Endometrial microvascular endothelial cells (primary cell): ENCODE results near the gene PGAM2. TPM values are rescaled to one million over a fixed set of nuclear protein-coding genes. Genes with fewer than 3 reads are reported as not detected.

Source experiments
- in situ Hi-C: cut with HindIII; loops from 2 replicates; pipeline ENCODE4 v1.10.0; 2017; ENCODE audit warnings: low sequenced_read_pairs, low pct_unique_long_range_greater_than_20kb; ENCODE audit errors: inconsistent ontology term
- total RNA-seq: library from RNA; depleted of rRNA; stranded (reverse); fragments of >200 nt; gene quantifications from one replicate; pipeline ENCODE4 v1.2.3, GENCODE V29; 2015; ENCODE audit errors: inconsistent ontology term

Gene PGAM2
- total RNA-seq, 1 donor from 2014 or later = not detected

DNA sequence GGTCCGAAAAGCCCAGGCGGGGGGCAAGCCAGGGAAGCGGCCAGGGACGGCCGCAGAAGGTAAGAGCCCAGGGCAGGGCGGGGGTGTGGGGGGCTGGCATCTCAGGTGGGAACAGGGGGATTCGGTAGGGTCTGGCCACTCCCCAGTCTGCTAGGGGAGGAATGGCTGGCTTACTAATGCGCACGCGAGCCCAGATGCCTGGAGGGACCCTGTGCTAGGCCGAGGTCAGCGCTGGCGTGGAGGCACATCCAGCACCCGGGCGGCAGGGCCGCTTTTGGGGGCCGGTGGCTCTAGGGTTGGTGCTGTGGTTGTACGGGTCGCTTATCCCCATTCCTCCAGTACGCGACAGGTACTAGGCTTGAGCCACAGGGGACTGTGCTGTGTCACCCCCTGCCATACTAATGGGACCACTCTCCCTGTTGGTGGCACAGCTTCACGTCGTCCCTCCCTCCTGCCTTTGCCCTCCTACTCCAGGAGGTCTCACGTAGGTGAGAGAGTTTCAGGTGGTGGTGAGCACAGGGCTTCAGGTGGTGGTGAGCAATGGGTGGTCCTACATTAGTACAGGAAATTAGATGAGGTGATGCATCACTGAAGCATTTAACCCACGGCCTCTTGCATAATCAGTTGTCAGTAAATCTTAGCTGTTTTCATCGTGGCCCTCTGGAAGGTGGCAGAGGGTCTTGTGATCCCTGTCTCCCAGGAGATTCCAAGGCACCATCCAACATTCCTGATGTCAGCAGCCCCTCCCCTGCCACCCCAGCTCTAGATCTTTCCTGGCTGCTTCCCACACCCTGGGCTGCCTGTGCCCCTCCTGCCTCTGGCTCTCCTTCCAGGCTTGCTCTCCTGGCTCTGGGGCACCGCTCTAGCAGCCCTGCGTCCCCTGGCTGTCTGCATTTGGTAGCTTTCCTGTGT lies 39.7 kb upstream of the PGAM2 start:
- in situ Hi-C loops = no loop called here

- in situ Hi-C loops = no loop called here
Observed at GRCh38 chr7:44103923-44104859, 38.8 kb upstream of the PGAM2 start, which contains the start of gene AEBP1. Gene AEBP1 (plus strand): TSS chr7:44104345. CDS start chr7:44104666, 321 bp downstream.

- in situ Hi-C loops = no loop called here
Observed at GRCh38 chr7:44103566-44103922, 38.2 kb upstream of the PGAM2 start.

DNA sequence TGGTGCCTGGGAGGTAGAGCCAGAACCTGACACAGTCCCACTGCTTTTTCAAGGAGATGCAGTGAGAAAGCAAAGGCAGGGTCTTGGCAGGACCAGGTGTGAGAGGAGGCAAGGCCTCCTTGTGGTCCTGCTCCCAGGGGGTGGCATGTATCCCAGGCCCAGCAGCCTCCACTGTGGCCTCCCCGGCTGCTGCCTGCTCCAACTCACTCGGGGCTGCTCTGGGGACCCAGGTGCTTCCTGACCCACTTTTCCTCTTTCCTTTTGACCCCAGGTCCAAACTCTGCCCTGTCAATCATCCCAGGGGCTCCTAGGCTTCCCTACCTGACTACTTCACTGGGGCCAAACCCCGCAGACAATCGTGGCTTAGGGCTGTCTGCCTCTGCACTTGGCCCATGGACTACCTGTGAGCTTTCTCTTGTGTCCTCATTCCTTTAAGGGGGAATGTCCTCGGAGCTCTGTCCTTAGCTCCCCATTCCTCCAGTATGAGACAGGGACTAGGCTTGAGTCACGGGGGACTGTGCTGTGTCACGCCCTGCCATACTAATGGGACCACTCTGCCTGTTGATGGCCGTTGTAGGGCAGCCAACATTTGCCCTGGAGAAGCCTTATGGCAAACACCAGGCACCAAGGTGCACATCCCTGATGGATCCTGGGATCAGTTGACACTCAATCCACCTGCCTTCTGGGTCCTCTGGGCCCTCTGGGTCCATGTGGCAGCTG lies 37.6 kb upstream of the PGAM2 start:
- in situ Hi-C loops = no loop called here

GRCh38 chr7:44101966-44102845 lies 36.8 kb upstream of the PGAM2 start:
- in situ Hi-C loops = no loop called here

- in situ Hi-C loops = no loop called here
Observed at GRCh38 chr7:44101303-44101965, 36.1 kb upstream of the PGAM2 start.

DNA sequence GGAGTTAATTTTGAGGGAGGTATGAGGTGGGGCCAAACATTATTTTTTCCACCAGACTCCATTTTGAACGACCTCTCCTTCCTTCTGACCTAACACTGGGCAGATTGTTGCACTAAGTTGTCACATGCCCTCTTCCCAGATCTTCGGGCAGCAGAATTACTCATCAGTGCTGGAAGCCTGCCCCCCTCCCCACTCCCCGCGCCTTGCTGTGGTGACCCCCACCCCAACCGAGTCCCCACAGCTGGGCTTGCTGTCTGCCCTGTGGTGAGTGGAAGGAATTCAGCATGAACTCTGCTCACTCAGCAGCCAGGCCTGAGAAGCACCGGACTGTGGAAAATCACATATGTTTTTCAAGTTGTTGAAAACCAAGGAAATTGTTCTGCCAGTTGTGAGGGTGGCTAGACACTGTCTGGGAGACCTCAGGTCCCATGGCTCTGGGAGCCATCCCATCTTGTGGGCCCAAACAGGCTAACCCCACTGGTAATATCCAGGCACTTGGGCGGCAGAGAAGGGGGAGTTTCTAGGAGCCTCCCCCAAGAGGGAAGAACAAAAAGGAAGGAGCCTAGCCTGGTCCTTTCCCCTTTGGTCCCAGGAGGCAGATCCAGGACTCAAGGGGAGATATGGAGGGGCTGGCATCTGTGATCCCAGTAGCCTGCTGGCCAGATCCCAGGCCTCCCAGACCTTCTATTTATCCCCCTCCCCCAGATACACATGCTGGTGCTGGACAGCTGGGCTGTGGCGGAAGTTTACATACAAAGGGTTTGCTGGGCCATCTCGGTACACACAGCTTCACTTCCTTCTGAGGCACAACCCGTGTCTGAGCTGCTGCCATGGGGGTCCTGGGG lies 35.3 kb upstream of the PGAM2 start:
- in situ Hi-C loops = no loop called here

GRCh38 chr7:44099669-44100068 lies 34.3 kb upstream of the PGAM2 start:
- in situ Hi-C loops = no loop called here

DNA sequence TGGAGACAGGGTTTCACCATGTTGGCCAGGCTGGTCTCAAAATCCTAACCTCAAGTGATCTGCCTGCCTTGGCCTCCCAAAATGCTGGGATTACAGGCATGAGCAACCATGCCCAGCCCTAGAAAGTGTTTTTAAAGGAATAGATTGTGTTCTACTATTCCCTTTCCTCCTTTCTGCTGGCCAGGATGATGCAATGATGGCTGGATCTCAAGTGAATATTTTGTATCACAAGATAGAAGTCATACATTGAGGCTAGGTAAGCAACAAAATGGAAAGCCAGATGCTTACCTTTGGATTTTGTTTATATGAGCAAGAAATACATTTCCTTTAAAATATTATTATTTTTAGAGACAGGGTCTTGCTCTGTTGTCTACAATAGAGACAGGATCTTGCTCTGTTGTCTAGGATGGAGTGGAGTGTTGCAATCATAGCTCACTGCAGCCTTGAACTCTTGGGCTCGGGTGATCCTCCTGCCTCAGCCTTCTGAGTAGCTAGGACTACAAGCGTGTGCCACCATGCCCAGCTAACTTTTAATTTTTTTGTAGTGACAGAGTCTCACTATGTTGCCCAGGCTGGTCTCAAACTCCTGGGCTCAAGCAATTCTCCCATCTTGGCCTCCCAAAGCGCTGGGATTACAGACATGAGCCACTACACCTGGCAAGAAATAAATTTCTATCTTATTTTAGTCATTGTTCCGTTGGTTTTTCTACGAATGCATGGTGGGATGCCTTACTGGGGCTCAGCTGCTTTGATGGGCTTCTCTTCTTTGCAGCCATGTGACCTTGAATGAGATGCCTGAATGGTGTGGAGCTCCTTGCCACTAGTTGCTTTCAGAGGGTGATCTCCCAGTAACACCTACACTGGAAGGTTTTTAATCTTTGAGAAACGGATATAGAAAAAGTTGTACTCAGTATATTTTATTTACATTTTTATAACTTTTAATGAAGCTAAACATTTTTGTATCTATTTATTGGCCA lies 33.0 kb upstream of the PGAM2 start:
- in situ Hi-C loops = no loop called here

GRCh38 chr7:44097064-44097932 lies 31.9 kb upstream of the PGAM2 start:
- in situ Hi-C loops = no loop called here

GRCh38 chr7:44096326-44096881 lies 31.0 kb upstream of the PGAM2 start:
- in situ Hi-C loops = no loop called here

- in situ Hi-C loops = no loop called here
Observed at GRCh38 chr7:44095781-44096180, 30.4 kb upstream of the PGAM2 start.

DNA sequence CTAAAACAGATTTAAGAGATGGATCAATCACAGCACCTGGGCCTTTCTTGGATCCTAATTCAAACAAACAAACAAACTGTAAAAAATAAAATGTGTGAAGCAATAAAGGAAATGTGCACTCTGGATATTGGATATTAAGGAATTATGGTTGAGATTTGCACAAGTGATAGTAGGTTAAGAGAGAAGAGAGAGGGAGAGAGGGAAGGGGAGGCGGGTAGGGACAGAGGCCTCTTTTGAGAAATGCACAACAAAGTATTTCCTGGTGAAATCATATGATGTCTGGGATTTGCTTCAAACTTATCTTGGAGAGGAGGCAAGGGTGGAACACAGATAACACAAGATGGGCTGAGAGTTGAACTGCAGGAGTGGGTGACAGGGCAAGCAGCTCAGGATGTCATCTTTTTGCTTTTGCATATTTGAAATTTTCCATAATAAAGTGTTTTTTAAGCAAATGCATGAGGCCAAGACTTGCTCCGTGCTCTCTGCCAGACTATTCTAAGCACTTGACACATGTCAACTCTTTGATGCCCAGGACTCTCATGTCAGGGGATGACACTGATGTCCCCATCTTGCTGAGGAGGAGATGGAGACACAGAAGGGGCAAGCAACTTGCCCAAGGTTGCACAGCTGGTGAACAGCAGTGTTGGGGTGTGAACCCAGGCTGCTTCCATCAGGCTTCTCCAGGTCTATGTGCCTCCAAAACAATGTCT lies 29.7 kb upstream of the PGAM2 start:
- in situ Hi-C loops = no loop called here

DNA sequence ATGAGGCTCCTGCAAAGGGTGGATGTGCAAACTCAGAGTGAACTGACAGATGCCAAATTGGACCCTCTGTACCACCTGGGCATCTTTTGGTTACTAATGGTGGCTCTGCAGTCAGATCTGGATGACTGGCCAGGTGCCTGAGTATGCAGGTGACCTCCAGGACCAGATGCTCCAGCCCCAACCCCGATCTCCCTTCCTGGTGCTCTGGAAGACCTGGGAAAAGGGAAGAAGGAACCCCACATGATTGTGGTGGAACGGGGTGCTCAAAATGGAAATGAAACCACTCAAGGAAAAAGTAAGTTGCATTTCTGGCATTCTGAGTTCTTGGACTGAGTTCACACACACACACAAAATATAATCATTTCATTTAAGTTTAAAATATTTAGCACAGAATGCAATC lies 29.0 kb upstream of the PGAM2 start:
- in situ Hi-C loops = no loop called here
